Measurements from ENCODE around the gene ILKAP. TPM values are rescaled to one million over a fixed set of nuclear protein-coding genes. Genes with fewer than 3 reads are reported as not detected.

The ILKAP gene
- total and polyA plus RNA-seq, 2 of the 4 experiments (the other 2 are of a cell fraction), result 13.3 to 44.2 TPM

DNA sequence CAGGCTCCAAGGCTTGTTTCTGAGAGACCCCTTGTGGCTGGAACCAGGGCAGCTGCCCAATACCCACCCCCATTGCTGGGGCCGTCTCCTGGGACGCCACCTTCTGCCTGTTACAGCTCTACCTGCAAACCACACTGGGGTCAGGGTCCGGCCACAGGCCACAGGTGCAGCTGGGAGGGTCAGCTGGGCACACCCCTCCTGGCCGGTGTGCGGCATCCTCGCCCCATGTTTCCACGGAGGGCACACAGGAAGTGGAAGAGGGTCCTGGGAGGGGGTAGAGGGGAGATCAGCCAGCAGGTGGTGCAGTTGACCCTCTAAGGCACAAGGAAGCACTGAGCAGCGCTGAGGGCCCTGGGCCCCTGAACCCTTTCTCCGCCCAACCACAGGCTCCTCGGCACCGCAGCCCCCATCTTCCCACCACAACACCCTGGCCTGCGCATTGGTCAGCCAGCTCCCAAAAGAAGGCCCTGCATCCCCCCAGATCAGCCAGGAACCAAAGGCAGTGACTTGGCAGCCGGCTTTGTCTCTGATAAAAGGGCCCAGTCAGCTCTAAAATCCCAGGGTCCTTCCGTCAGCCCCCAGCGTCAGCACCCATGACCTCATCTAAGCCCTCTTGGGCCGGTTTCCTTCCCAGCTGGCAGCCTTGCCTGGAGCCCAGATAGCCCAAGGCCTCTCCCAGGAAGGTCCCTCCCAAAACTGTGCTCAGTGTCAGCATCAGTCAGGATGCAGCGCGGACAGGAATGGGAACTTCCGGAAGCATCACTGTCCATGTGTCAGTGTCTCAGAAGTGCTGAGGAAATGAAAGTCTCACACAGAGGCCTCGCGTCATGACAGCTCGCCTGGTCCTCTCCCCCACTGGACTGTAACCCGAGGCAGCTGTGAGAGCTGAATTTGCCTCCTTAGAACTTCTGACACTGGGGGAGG is 43.0 kb downstream of the ILKAP start:
- Histone ChIP-seq H3K4me3 (ENCODE audit: insufficient read depth, low read depth, low read length) (no peak overlapping the region), H3K4me1 (ENCODE audit: control insufficient read depth, insufficient read depth, low read length) (peaks cover 16% of the 10 kb centered on the region), H2AFZ (replicated peaks; ENCODE audit: low read length, poor library complexity) (peak overlapping the region; percentile 70), H4K91ac (ENCODE audit: insufficient read depth, low read depth, low read length) (peak overlapping the region; percentile 77), H3K9me1 (ENCODE audit: insufficient read depth, low read length) (no peaks in the 10 kb centered on the region; the same call in 1 of the 2 replicates), H3K27me3 (ENCODE audit: control insufficient read depth, insufficient read depth, low read length) (peaks cover 2% of the 10 kb centered on the region; the same call in 1 of the 2 replicates), H3K18ac (ENCODE audit: low read depth, low read length) (no peak overlapping the region), H3K9ac (ENCODE audit: low read depth, low read length) (no peak overlapping the region), H2BK120ac (ENCODE audit: low read depth, low read length) (peak overlapping the region; percentile 82), H2AK9ac (replicated peaks; ENCODE audit: low read depth, low read length, poor library complexity) (peak overlapping the region; percentile 58), H2BK5ac (ENCODE audit: low read depth, low read length, poor library complexity, severe bottlenecking) (no peak overlapping the region), H2BK20ac (ENCODE audit: low read depth, low read length) (peak overlapping the region; percentile 55; the same call in 1 of the 2 replicates), H3K4ac (ENCODE audit: low read depth, low read length) (peak overlapping the region; percentile 60), H4K8ac (ENCODE audit: low read depth in 2 of 2, low read length in 2 of 2) (peak overlapping the region in 1 of 2 experiments; percentile 52; a peak in 1 of 4 replicates), H2BK15ac (ENCODE audit: low read depth, low read length) (peak overlapping the region; percentile 69; the same call in 1 of the 3 replicates), H3K14ac (replicated peaks; ENCODE audit: low read depth, low read length) (0 out of 2 replicates have a peak overlapping the region, but pooled peaks have one; percentile 20), H3K36me3 (ENCODE audit: control insufficient read depth, insufficient read depth, low read length) (no peaks in the 10 kb centered on the region), H3K79me1 (ENCODE audit: low read depth in 1 of 2, low read length in 2 of 2) (no peaks in the 10 kb centered on the region; a peak in 1 of 4 replicates), H2AK5ac (ENCODE audit: low read depth, low read length) (peak overlapping the region; percentile 88; the same call in 1 of the 2 replicates), H3K27ac (ENCODE audit: insufficient read depth, low read length) (no peak overlapping the region), H4K5ac (ENCODE audit: low read depth, low read length) (no peak overlapping the region; the same call in 1 of the 2 replicates), H3K23ac (ENCODE audit: low read depth, low read length) (peak overlapping the region; percentile 48; the same call in 1 of the 2 replicates), H3K9me3 (ENCODE audit: control insufficient read depth, insufficient read depth, low read length) (no peaks in the 10 kb centered on the region), H3K4me2 (ENCODE audit: low read depth, low read length) (no peak overlapping the region), H3K56ac (ENCODE audit: extremely low read depth, insufficient read depth, low read length) (no peak overlapping the region), H4K20me1 (ENCODE audit: insufficient read depth, low read length) (no peaks in the 10 kb centered on the region)
- in situ Hi-C loops (cut with MboI; ENCODE audit: low sequenced_read_pairs), result no loop called here
- intact Hi-C loops (cut with micrococcal nuclease), result loop anchor here (1.0 kb wide), 1 partner anchor 103 kb away; no protein-coding TSS in a partner anchor
- POLR2A ChIA-PET (ENCODE audit: unreplicated experiment), result no interaction called here
- DNase-seq (peak; percentile 59), ATAC-seq (ENCODE audit: low read depth) (no peak)
- BruUV-seq (replicated peaks), result no TSS peak
- CTCF ChIA-PET, result interaction anchor here (0.9 kb wide), 1 partner anchor 9 kb away, joined by 3 read pairs; no protein-coding TSS in a partner anchor
- 94% methylated on average over 6 of the region's 23 CpGs; no CpG with 5 or more reads in 1 of the 2 experiments for WGBS, 2 experiments (ENCODE audit: extremely low coverage in 2 of 2, insufficient read length in 1 of 2)
- TF ChIP-seq RAD21 (IDR thresholded peaks at IDR 0.05; ENCODE audit: low read length), result peak; percentile 20
- TF ChIP-seq MAFK (IDR thresholded peaks at IDR 0.05; ENCODE audit: low read depth, low read length), result 0 out of 2 replicates have a peak, but pooled peaks have one; percentile 1
- peak; percentile 22; the same call in 1 of the 2 replicates for TF ChIP-seq CTCF (conservative IDR thresholded peaks at IDR 0.05; ENCODE audit: low read depth, low read length)
- no peak for TF ChIP-seq NFE2L2 (IDR thresholded peaks at IDR 0.05; ENCODE audit: low read depth, low read length)
- TF ChIP-seq ELK1 (IDR thresholded peaks at IDR 0.05; ENCODE audit: borderline replicate concordance, low read depth, low read length), result no peak
- no peak for TF ChIP-seq POLR2A (IDR thresholded peaks at IDR 0.05; ENCODE audit: low read depth, low read length)
- no peak for TF ChIP-seq FOS (IDR thresholded peaks at IDR 0.05; ENCODE audit: low read depth, low read length)
- dilution Hi-C loops (cut with HindIII; ENCODE audit: low sequenced_read_pairs, unreplicated experiment), result no loop called here
